CD4-positive, alpha-beta T cell (primary cell): ENCODE data around the gene PIP5K1C. TPM values are rescaled to one million over a fixed set of nuclear protein-coding genes. Genes with fewer than 3 reads are reported as not detected.

Experiments
- ATAC-seq: fragments of 200-7000 bp; cut with Tn5 transposase; one replicate; pipeline ENCODE4 v1.10.0; 2022; ENCODE audit warnings: mild to moderate bottlenecking; ENCODE audit not compliant: poor library complexity
- CTCF ChIA-PET: fragments of 350-600 bp; sonication (Branson Sonifier 250); formaldehyde crosslinking; loops from one replicate; lab custom pipeline; 2021; ENCODE audit warnings: antibody characterized with exemption, inconsistent platforms; lab: Charles Lee
- POLR2A ChIA-PET: fragments of 350-600 bp; sonication (Branson Sonifier 250); formaldehyde crosslinking; loops from one replicate; lab custom pipeline; 2021; ENCODE audit warnings: antibody characterized with exemption, inconsistent platforms; lab: Charles Lee
- DNase-seq, 14 experiments: peaks; one replicate each; pipeline ENCODE4 v3.0.0-alpha.2; 2013 to 2020; ENCODE audit warnings: mixed read lengths in 2 of 14
- H3K27ac ChIP-seq, 2 donors: one replicate each; pipeline versions ENCODE4 v1.5.1 to v1.7.0; 2013; ENCODE audit warnings: low read length in 2 of 2, low read depth in 1 of 2, mild to moderate bottlenecking in 1 of 2
- H3K27me3 ChIP-seq, 2 experiments: 1 replicate in 1 of 2; 2 replicates in 1 of 2; pipeline versions ENCODE4 v1.6.1 to v1.7.0; 2013; ENCODE audit warnings: low read length in 2 of 2, control low read depth in 1 of 2, mild to moderate bottlenecking in 1 of 2, moderate library complexity in 1 of 2; ENCODE audit not compliant: insufficient read depth in 2 of 2, control insufficient read depth in 1 of 2
- H3K36me3 ChIP-seq: one replicate; pipeline ENCODE4 v1.6.1; 2013; ENCODE audit warnings: low read length, control low read depth; ENCODE audit not compliant: insufficient read depth
- H3K4me1 ChIP-seq: one replicate; pipeline ENCODE4 v1.6.1; 2013; ENCODE audit warnings: low read length, control low read depth; ENCODE audit not compliant: insufficient read depth
- H3K4me3 ChIP-seq: one replicate; pipeline ENCODE4 v1.5.1; 2013; ENCODE audit warnings: mild to moderate bottlenecking, low read length, moderate library complexity
- H3K9me3 ChIP-seq, 2 experiments: 1 replicate in 1 of 2; 2 replicates in 1 of 2; pipeline versions ENCODE4 v1.6.1 to v1.7.0; 2013; ENCODE audit warnings: low read length in 2 of 2, mild to moderate bottlenecking in 2 of 2, control low read depth in 1 of 2, moderate library complexity in 1 of 2; ENCODE audit not compliant: control insufficient read depth in 1 of 2, insufficient read depth in 1 of 2
- H3K27ac Mint-ChIP-seq: one replicate; pipeline ENCODE4 v1.8.0; 2020; ENCODE audit warnings: mixed read lengths
- H3K27me3 Mint-ChIP-seq: one replicate; pipeline ENCODE4 v1.8.0; 2021; ENCODE audit warnings: mixed read lengths
- H3K36me3 Mint-ChIP-seq: one replicate; pipeline ENCODE4 v1.8.0; 2021; ENCODE audit warnings: low read depth, mixed read lengths
- H3K4me1 Mint-ChIP-seq: one replicate; pipeline ENCODE4 v1.8.0; 2021; ENCODE audit warnings: low read depth, mixed read lengths
- H3K4me3 Mint-ChIP-seq: one replicate; pipeline ENCODE4 v1.8.0; 2020; ENCODE audit warnings: mild to moderate bottlenecking, mixed read lengths
- H3K9me3 Mint-ChIP-seq: one replicate; pipeline ENCODE4 v1.8.0; 2020; ENCODE audit warnings: mixed read lengths
- intact Hi-C, 2 experiments: fragments of 100-400 bp; cut with DNase I in 1 of 2; cut with micrococcal nuclease in 1 of 2; formaldehyde crosslinking; loops; one replicate each; pipeline versions ENCODE4 v1.15.1 to v1.9.0; 2023 to 2025; cut with DNase I, micrococcal nuclease
- total RNA-seq, 174 experiments: library from RNA in 2 of 174; stranded (reverse) in 2 of 174; gene quantifications; one replicate each; pipeline ENCODE4 v1.2.3 and lab custom pipeline; 2021 to 2026
- TF ChIP-seq, protein P1 (sequence below): fragments of 200-600 bp; IDR thresholded peaks from one replicate; pipeline ENCODE4 v1.8.0; 2022; ENCODE audit warnings: antibody characterized with exemption, mild to moderate bottlenecking

The PIP5K1C gene
- total RNA-seq, 2 experiments from 2014 or later, result 14.7 to 15.5 TPM

DNA sequence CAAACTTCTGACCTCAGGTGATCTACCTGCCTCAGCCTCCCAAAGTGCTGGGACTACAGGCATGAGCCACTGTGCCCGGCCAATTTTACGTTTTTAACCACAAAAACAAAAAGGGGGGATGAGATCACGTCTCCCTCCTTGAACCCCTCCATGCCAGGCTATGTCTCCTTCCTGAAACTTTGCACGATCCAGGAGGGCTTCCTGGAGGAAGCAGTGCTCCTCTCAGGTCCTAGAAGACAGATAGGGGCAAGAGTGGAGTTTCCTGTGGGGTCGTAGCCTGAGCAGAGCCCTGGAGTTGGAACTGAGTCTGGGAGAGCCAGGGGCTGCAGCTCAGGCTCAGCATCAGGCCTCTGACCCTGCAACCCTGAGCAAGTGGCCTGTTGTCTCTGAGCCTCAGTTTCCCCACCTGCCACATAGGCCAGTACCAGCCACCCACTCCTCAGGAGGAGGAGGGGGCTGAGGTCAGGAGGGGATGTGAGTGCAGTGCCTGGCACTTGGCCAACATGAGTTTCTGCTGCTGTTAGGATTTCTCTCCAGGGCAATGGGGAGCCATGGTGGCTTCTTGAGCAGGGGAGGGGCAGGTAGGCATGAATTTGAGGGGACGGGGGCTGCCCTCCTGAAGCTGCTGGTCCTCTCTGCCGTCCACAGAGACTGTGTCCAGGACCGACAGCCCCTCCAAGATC lies 45.2 kb upstream of the PIP5K1C start:
- H3K36me3 Mint-ChIP-seq, result peaks cover 12% of the 10 kb centered on the region
- Histone ChIP-seq H3K4me1 (peaks cover under 1% of the 10 kb centered on the region), H3K27me3 (no peaks in the 10 kb centered on the region), H3K36me3 (peaks cover 14% of the 10 kb centered on the region), H3K27ac (no peak overlapping the region), H3K4me3 (no peak overlapping the region), H3K9me3 (peaks cover 0 to under 1% of the 10 kb centered on the region in 2 experiments)
- intact Hi-C loops, result no loop called here
- CTCF ChIA-PET, result no interaction called here
- H3K4me3 Mint-ChIP-seq, result no peak overlapping the region
- ATAC-seq (no peak), DNase-seq (no peak)
- H3K27me3 Mint-ChIP-seq, result no peaks in the 10 kb centered on the region
- H3K4me1 Mint-ChIP-seq, result no peaks in the 10 kb centered on the region
- POLR2A ChIA-PET, result no interaction called here
- H3K27ac Mint-ChIP-seq, result no peak overlapping the region
- TF ChIP-seq, protein P1, sequence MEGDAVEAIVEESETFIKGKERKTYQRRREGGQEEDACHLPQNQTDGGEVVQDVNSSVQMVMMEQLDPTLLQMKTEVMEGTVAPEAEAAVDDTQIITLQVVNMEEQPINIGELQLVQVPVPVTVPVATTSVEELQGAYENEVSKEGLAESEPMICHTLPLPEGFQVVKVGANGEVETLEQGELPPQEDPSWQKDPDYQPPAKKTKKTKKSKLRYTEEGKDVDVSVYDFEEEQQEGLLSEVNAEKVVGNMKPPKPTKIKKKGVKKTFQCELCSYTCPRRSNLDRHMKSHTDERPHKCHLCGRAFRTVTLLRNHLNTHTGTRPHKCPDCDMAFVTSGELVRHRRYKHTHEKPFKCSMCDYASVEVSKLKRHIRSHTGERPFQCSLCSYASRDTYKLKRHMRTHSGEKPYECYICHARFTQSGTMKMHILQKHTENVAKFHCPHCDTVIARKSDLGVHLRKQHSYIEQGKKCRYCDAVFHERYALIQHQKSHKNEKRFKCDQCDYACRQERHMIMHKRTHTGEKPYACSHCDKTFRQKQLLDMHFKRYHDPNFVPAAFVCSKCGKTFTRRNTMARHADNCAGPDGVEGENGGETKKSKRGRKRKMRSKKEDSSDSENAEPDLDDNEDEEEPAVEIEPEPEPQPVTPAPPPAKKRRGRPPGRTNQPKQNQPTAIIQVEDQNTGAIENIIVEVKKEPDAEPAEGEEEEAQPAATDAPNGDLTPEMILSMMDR, result no peak
- H3K9me3 Mint-ChIP-seq, result no peaks in the 10 kb centered on the region

DNA sequence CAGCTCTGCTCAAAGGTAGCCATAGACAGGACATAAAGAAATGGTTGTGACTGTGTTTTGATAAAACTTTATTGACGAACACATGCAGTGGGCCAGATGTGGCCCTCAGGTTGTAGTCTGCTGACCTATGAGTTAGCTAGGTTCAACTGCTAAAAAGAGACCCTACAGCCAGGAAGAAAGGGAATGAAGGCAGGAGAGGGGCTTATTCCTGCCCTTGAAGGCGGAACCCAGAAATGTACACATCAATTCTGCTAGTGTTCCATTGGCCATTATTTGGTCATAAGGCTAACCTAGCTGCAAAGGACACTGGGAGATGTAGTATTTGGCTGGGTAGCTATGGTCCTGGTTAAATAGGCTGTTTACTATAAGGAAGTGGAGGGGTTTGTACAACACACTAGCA lies 43.2 kb upstream of the PIP5K1C start:
- POLR2A ChIA-PET, result no interaction called here
- H3K4me1 ChIP-seq, result peaks cover 20% of the 10 kb centered on the region
- H3K4me3 Mint-ChIP-seq, result no peak overlapping the region
- DNase-seq, result no peak
- TF ChIP-seq, protein P1, result no peak
- no peaks in the 10 kb centered on the region for H3K27me3 Mint-ChIP-seq
- H3K9me3 Mint-ChIP-seq, result no peaks in the 10 kb centered on the region
- no peaks in the 10 kb centered on the region for H3K9me3 ChIP-seq
- CTCF ChIA-PET, result no interaction called here
- no peaks in the 10 kb centered on the region for H3K27me3 ChIP-seq
- no peak overlapping the region for H3K27ac ChIP-seq
- intact Hi-C loops, result no loop called here
- H3K4me3 ChIP-seq, result no peak overlapping the region
- no peaks in the 10 kb centered on the region for H3K36me3 Mint-ChIP-seq
- H3K4me1 Mint-ChIP-seq, result peaks cover 14% of the 10 kb centered on the region
- H3K36me3 ChIP-seq, result no peaks in the 10 kb centered on the region
- ATAC-seq, result no peak
- H3K27ac Mint-ChIP-seq, result no peak overlapping the region

DNA sequence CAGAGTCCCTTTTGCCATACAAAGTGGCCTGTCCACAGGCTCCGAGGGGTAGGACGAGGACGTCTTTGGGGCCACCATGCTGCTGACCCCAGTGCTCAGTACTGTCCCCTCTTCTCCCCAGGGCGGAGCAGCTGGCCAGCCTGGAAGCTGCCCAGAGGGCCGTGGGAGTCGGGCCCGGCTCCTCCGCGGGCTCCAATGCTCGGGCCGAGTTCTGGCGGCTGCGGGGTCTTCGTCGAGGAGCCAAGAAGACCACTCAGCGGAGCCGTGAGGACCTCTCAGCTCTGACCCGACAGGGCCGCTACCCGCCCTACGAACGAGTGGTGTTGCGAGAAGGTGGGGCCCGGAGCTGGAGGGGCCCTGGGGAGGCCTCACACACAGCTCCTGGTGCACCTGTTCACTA lies 40.2 kb upstream of the PIP5K1C start:
- POLR2A ChIA-PET, result interaction anchor here (0.6 to 1.9 kb wide), 4 partner anchors 19 to 75 kb away, joined by 3 to 27 read pairs (median 4); partner anchors contain the start of gene MRPL54
- Mint-ChIP-seq H3K4me1 (peaks cover 20% of the 10 kb centered on the region), H3K36me3 (peaks cover 17% of the 10 kb centered on the region), H3K9me3 (no peaks in the 10 kb centered on the region), H3K4me3 (no peak overlapping the region), H3K27ac (no peak overlapping the region), H3K27me3 (no peaks in the 10 kb centered on the region)
- no peaks in the 10 kb centered on the region for H3K9me3 ChIP-seq
- H3K27ac ChIP-seq, result no peak overlapping the region
- no peak for ATAC-seq
- no peak for DNase-seq
- H3K4me1 ChIP-seq, result peaks cover 24% of the 10 kb centered on the region
- intact Hi-C loops, result no loop called here
- TF ChIP-seq, protein P1, result no peak
- no peaks in the 10 kb centered on the region for H3K27me3 ChIP-seq
- H3K36me3 ChIP-seq, result peaks cover 2% of the 10 kb centered on the region
- H3K4me3 ChIP-seq, result no peak overlapping the region
- CTCF ChIA-PET, result no interaction called here
